GM19035 (cell line): ENCODE measurements around the gene ENO2.

Experiments
- ATAC-seq: cut with Tn5 transposase; IDR thresholded peaks from one replicate; pipeline ENCODE4 v1.9.1; 2021; ENCODE audit not compliant: unreplicated experiment

ENO2 gene

DNA sequence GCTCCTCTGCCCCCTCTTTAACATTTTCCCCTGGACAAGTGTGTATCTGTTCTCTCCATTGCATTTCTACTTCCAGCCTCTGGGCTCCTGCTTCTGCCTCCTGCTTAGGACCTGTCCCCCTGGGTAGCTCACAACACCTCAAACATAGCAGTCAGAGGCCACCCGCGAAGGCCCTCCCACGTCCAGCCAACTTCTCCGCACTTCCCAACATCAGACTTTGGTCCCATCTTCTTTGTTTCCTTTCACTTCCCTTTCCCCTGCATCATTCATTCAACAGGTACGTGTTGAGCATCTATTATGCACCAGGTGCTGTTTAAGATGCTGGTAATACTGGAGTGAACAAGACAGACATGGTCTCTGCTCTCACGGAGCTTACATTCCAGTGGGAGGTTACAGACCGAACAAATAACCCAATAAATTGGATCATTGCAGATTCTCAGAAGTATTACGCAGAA is 32.6 kb downstream of the ENO2 start:
- ATAC-seq, result no peak

- ATAC-seq, result no peak
Observed at GRCh38 chr12:6947615-6948014, 33.2 kb downstream of the ENO2 start.

GRCh38 chr12:6948873-6949594 is 34.7 kb downstream of the ENO2 start:
- no peak for ATAC-seq

- ATAC-seq, result no peak
Observed at GRCh38 chr12:6950401-6950801, 36.0 kb downstream of the ENO2 start.

- peak; percentile 18 for ATAC-seq
Observed at GRCh38 chr12:6950811-6951540, 36.6 kb downstream of the ENO2 start, which contains the start of gene PTPN6. TSS of gene PTPN6 (plus strand) at chr12:6951356. CDS start at chr12:6951513, 157 bp downstream.

- ATAC-seq, result no peak
Observed at GRCh38 chr12:6951551-6952120, 37.3 kb downstream of the ENO2 start.

GRCh38 chr12:6952121-6952862 is 37.9 kb downstream of the ENO2 start:
- ATAC-seq, result no peak

- no peak for ATAC-seq
Observed at GRCh38 chr12:6952863-6953441, 38.6 kb downstream of the ENO2 start.

GRCh38 chr12:6953442-6954315 is 39.3 kb downstream of the ENO2 start:
- ATAC-seq, result peak; percentile 48

GRCh38 chr12:6954316-6955107 is 40.1 kb downstream of the ENO2 start:
- no peak for ATAC-seq

- ATAC-seq, result no peak
Observed at GRCh38 chr12:6955108-6956020, 41.0 kb downstream of the ENO2 start.

DNA sequence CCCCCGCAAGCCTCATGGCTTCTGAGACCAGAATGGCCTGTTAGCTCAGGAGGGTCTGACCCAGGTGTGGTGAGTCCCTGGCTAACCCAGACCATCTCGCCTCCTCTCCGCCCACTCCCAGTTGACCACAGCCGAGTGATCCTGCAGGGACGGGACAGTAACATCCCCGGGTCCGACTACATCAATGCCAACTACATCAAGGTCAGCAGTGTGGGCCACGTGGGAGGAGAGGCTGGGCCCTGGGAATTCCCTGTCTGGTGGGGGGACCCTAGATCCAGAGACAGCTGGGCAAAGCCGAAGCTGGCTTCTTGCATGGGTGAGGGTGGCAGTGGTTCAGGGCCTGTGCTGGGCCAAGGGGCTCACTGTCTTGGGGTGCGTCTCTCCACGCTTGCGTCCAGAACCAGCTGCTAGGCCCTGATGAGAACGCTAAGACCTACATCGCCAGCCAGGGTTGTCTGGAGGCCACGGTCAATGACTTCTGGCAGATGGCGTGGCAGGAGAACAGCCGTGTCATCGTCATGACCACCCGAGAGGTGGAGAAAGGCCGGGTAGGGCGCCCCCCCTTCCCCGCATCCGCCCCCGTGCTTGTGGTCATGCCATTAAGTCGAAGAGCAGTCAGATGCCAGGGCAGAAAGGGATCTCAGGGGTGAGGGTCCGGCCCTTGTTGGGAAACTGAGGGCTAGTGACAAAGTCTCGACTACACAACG is 41.8 kb downstream of the ENO2 start:
- no peak for ATAC-seq

DNA sequence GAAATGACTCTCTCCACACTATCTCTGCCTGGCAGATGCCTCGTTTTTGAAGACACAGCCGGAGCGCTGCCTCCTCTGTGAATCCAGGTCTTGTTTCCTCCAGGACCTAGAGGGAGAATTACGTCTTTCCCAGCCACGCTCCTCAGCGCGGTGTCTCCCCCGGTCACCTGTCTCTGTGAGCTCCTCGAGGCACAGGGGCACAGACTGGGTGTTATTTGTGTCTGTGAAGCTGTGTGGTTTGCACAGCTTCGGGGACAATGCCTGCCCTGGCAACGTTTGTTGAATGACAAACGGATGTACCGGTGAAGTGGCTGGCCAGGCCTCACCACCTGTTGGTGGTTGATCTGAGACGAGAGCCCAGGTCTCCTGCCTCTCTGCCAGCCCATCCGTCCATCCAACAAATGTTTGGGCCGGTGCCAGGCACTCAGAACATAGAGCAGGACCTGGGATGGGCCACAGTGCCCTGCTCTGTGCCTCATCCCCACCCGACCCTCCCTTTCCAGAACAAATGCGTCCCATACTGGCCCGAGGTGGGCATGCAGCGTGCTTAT is 42.8 kb downstream of the ENO2 start:
- ATAC-seq, result no peak

DNA sequence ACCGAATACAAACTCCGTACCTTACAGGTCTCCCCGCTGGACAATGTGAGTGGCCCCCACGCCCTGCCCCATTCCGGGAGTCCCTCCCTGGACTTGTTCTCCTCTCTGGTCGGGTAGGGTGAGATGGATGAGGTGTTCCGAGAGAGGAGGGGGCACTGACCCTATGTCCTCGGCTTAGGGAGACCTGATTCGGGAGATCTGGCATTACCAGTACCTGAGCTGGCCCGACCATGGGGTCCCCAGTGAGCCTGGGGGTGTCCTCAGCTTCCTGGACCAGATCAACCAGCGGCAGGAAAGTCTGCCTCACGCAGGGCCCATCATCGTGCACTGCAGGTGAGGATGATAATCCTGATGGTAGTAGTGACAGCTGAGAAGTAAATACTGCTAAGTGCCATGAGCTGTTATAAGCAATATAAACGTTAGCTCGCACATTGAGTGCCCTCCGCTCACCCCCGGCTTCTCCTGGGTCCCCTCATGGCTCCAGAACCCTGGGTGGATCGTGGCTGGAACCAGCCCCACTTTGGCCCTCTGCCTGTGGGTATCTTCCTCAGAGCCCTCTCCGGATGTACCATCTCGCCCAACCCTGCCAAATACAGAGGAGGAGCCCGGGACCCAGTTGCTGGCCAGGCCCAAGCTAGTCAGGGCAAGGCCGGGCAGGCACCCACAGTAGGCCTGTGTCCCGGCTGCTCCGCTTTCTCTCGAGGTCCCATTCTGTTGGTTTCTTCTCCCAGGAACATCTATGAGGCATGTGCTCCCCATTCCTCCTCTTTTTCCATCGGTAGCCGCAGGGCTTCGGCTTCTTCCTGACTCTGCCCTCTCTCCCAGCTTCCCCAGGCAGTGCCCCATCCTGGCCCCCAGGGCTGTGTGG is 43.6 kb downstream of the ENO2 start:
- ATAC-seq, result no peak

- ATAC-seq, result no peak
Observed at GRCh38 chr12:6958609-6959057, 44.3 kb downstream of the ENO2 start.
